GM23248 (cell line): ENCODE results near the gene WFDC1. TPM values are rescaled to one million over a fixed set of nuclear protein-coding genes. Genes with fewer than 3 reads are reported as not detected.

Experiments
- DNase-seq: peaks from one replicate; pipeline ENCODE4 v3.0.0-alpha.2; 2015
- H2AFZ ChIP-seq: fragments of 200-600 bp; sonication (generic); 2 replicates; pipeline ENCODE4 v1.6.1; 2016; ENCODE audit warnings: antibody characterized with exemption
- H3F3A ChIP-seq: fragments of 200-600 bp; sonication (generic); 2 replicates; pipeline ENCODE4 v1.6.1; 2016; ENCODE audit warnings: mild to moderate bottlenecking, antibody characterized with exemption, mixed run types; ENCODE audit not compliant: insufficient read depth
- H3K27ac ChIP-seq: fragments of 200-600 bp; sonication (generic); 2 replicates; pipeline ENCODE4 v1.5.1; 2016; ENCODE audit warnings: mild to moderate bottlenecking
- H3K27me3 ChIP-seq: fragments of 200-600 bp; sonication (generic); replicated peaks from 2 replicates; pipeline ENCODE4 v1.6.1; 2016; ENCODE audit warnings: mild to moderate bottlenecking; ENCODE audit not compliant: insufficient read depth
- H3K36me3 ChIP-seq: fragments of 200-600 bp; sonication (generic); 2 replicates; pipeline ENCODE4 v1.6.1; 2016; ENCODE audit warnings: low read depth, mild to moderate bottlenecking
- H3K4me1 ChIP-seq: fragments of 200-600 bp; sonication (generic); 2 replicates; pipeline ENCODE4 v1.6.1; 2016; ENCODE audit warnings: mild to moderate bottlenecking; ENCODE audit not compliant: insufficient read depth
- H3K4me2 ChIP-seq: fragments of 200-600 bp; sonication (generic); one replicate; pipeline ENCODE4 v1.6.1; 2016; ENCODE audit warnings: mild to moderate bottlenecking; ENCODE audit not compliant: unreplicated experiment
- H3K4me3 ChIP-seq: fragments of 200-600 bp; sonication (generic); 2 replicates; pipeline ENCODE4 v1.5.1; 2016; ENCODE audit warnings: mild to moderate bottlenecking
- H3K79me2 ChIP-seq: fragments of 200-600 bp; sonication (generic); 2 replicates; pipeline ENCODE4 v1.6.1; 2016; ENCODE audit warnings: mild to moderate bottlenecking; ENCODE audit not compliant: insufficient read depth
- H3K9ac ChIP-seq: fragments of 200-600 bp; sonication (generic); 2 replicates; pipeline ENCODE4 v1.6.1; 2016; ENCODE audit warnings: mild to moderate bottlenecking
- H3K9me2 ChIP-seq: fragments of 200-600 bp; sonication (generic); 2 replicates; pipeline ENCODE4 v1.6.1; 2016; ENCODE audit warnings: mixed run types, mild to moderate bottlenecking, moderate library complexity; ENCODE audit not compliant: insufficient read depth
- H3K9me3 ChIP-seq: fragments of 200-600 bp; sonication (generic); one replicate; pipeline ENCODE4 v1.6.1; 2017; ENCODE audit warnings: low read depth
- H4K20me1 ChIP-seq: fragments of 200-600 bp; sonication (generic); 2 replicates; pipeline ENCODE4 v1.6.0; 2016; ENCODE audit not compliant: insufficient read depth
- EZH2 ChIP-seq: fragments of 200-600 bp; sonication (generic); IDR thresholded peaks from 2 replicates; pipeline ENCODE4 v1.6.1; 2018; ENCODE audit warnings: antibody characterized with exemption, mild to moderate bottlenecking; ENCODE audit not compliant: insufficient read depth, poor library complexity, severe bottlenecking
- EZH2phosphoT487 ChIP-seq: fragments of 200-600 bp; sonication (generic); IDR thresholded peaks from 2 replicates; pipeline ENCODE4 v1.6.1; 2018; ENCODE audit warnings: antibody characterized with exemption, moderate library complexity, mild to moderate bottlenecking, low read depth; ENCODE audit not compliant: insufficient read depth
- WGBS, 2 experiments: methylation state at CpG; one replicate each; pipeline ENCODE4 v1.1.6; 2015 to 2017; ENCODE audit warnings: low lambda C conversion rate in 2 of 2, low coverage in 1 of 2; ENCODE audit errors: missing lambda C conversion rate in 2 of 2; 5-methylcytosine and 5-hydroxymethylcytosine counted together
- in situ Hi-C: fragments of 300-500 bp; cut with MboI; formaldehyde crosslinking; loops from 2 replicates; pipeline ENCODE4 v1.15.0; 2020
- polyA plus RNA-seq: library from polyadenylated mRNA; unstranded; fragments of >200 nt; fragmentation: Nextera tagmentation; extraction: Ambion mirVana; gene quantifications from 2 replicates; pipeline ENCODE4 v1.2.1, GENCODE V29; 2016
- total RNA-seq: library from RNA; depleted of rRNA; stranded (reverse); fragments of >200 nt; shearing (Covaris generic); gene quantifications from 2 replicates; pipeline ENCODE4 v1.2.3, GENCODE V29; 2014

Gene WFDC1
- total and polyA plus RNA-seq, 2 experiments from 2014 or later: 0.35 to 0.76 TPM

DNA sequence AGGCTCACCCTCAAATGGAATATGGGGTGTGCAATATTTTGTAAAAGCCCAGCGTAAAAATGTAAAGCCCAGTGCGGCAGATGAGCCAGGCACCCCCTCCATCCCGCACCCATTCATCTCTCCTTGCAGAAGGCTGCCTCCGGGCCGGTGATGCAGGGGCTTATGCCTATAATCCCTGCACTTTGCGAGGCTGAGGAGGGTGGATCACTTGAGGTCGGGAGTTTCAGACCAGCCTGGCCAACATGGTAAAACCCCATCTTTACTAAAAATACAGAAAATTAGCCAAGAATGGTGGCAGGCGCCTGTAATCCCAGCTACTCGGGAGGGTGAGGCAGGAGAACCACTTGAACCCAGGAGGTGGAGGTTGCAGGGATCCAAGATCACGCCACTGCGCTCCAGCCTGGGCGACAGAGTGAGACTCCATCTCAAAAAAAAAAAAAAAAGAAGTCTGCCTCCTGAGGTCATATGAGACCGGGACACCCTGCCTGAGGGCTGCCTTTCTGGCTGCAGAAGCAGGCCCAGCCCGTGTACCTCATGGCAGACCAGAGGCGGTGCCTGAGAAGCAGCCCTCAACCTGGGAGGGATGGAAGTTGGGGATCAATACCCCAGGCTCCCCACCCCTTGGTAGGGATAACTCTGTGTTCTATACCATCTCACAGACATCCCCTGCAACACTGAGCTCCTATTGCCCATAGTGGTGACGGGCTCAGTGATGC is 56.2 kb downstream of the WFDC1 start:
- Histone ChIP-seq H3F3A (no peaks in the 10 kb centered on the region), H3K4me3 (no peak overlapping the region), H3K4me1 (no peaks in the 10 kb centered on the region), H3K79me2 (no peaks in the 10 kb centered on the region), H3K27me3 (peaks cover 20% of the 10 kb centered on the region; the same call in 1 of the 2 replicates), H3K4me2 (no peak overlapping the region), H3K9me2 (no peaks in the 10 kb centered on the region), H2AFZ (no peak overlapping the region), H3K9me3 (no peaks in the 10 kb centered on the region), H3K27ac (no peak overlapping the region), H3K36me3 (no peaks in the 10 kb centered on the region), H4K20me1 (no peaks in the 10 kb centered on the region), H3K9ac (no peak overlapping the region)
- in situ Hi-C loops: no loop called here
- DNase-seq: no peak
- WGBS, 2 experiments: 56 to 63% methylated on average over 15 to 16 of the region's 16 CpGs
- TF ChIP-seq EZH2phosphoT487: no peak
- TF ChIP-seq EZH2: no peak

DNA sequence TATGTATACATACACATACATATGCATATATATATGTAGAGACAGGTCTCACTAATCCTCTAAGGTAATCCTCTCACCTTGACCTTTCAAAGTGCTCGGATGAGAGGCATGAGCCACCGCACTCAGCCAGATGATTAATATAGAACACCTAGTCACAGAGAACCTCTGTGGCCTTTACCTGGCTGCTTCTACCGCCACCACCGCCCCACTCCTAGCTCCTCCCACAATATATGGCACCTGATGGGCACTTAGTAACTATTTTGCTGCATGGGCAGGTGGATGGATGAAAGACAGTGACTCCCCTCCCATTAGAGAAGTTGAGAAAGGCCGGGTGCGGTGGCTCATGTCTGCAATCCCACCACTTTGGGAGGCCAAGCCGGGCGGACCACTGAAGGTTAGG is 57.0 kb downstream of the WFDC1 start:
- H4K20me1 ChIP-seq: no peaks in the 10 kb centered on the region
- no peak overlapping the region for H3K27ac ChIP-seq
- H2AFZ ChIP-seq: no peak overlapping the region
- no peaks in the 10 kb centered on the region for H3K9me2 ChIP-seq
- no peak overlapping the region for H3K4me2 ChIP-seq
- H3F3A ChIP-seq: no peaks in the 10 kb centered on the region
- H3K9me3 ChIP-seq: no peaks in the 10 kb centered on the region
- TF ChIP-seq EZH2 (no peak), EZH2phosphoT487 (no peak)
- WGBS, 2 experiments: 75 to 83% methylated on average over 8 of the region's 8 CpGs
- peaks cover 20% of the 10 kb centered on the region; the same call in 1 of the 2 replicates for H3K27me3 ChIP-seq
- H3K4me1 ChIP-seq: no peaks in the 10 kb centered on the region
- no peaks in the 10 kb centered on the region for H3K36me3 ChIP-seq
- in situ Hi-C loops: no loop called here
- no peak for DNase-seq
- no peak overlapping the region for H3K4me3 ChIP-seq
- H3K9ac ChIP-seq: no peak overlapping the region
- H3K79me2 ChIP-seq: no peaks in the 10 kb centered on the region

DNA sequence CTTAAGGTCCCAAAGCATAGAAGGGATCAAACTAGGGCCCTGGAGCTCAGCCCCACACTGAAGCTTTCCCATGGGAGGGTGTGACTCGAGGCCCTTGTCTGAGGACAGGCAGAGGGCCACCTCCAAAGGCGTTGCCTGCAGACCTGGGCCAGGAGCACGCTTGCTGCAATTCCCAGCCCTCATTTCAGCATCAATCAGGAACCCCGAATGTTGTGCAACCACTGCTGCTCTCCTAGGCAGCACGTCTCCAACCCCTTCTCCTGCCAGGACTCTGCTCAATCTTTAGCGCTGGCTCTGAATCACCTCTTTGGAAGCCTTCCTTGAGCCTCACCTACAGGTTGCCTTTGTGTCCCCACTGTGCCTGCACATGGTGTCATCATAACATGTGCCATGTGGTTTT is 59.6 kb downstream of the WFDC1 start:
- H3K9me3 ChIP-seq: no peaks in the 10 kb centered on the region
- no peak overlapping the region for H3K9ac ChIP-seq
- no peak for DNase-seq
- H4K20me1 ChIP-seq: no peaks in the 10 kb centered on the region
- H3K36me3 ChIP-seq: no peaks in the 10 kb centered on the region
- 40 to 49% methylated on average over 6 of the region's 6 CpGs for WGBS, 2 experiments
- H3K9me2 ChIP-seq: no peaks in the 10 kb centered on the region
- no peaks in the 10 kb centered on the region for H3K79me2 ChIP-seq
- in situ Hi-C loops: no loop called here
- no peak overlapping the region for H3K27ac ChIP-seq
- no peak overlapping the region for H3K4me3 ChIP-seq
- no peak overlapping the region for H2AFZ ChIP-seq
- H3K4me2 ChIP-seq: no peak overlapping the region
- H3K4me1 ChIP-seq: no peaks in the 10 kb centered on the region
- no peaks in the 10 kb centered on the region for H3F3A ChIP-seq
- peaks cover 11% of the 10 kb centered on the region; the same call in 1 of the 2 replicates for H3K27me3 ChIP-seq
- TF ChIP-seq EZH2phosphoT487 (no peak), EZH2 (no peak)

DNA sequence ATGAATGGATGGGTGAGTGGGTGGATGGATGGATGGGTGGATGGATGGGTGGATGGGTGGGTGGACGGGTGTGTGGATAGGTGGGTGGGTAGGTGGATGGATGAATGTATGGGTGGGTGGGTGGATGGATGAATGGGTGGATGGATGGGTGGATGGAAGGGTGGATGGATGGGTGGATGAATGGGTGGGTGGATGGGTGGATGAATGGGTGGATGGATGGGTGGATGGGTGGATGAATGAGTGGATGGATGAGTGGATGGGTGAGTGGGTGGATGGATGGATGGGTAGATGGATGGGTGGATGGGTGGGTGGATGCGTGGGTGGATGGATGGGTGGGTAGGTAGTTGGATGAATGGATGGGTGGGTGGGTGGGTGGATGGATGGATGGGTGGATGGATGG is 60.5 kb downstream of the WFDC1 start:
- no peak for DNase-seq
- Histone ChIP-seq H3K9me2 (no peaks in the 10 kb centered on the region), H3K27ac (no peak overlapping the region), H3K9ac (no peak overlapping the region), H3K4me2 (no peak overlapping the region), H3F3A (no peaks in the 10 kb centered on the region), H3K36me3 (no peaks in the 10 kb centered on the region), H3K9me3 (no peaks in the 10 kb centered on the region), H2AFZ (no peak overlapping the region), H3K79me2 (no peaks in the 10 kb centered on the region), H3K27me3 (peaks cover 4% of the 10 kb centered on the region), H4K20me1 (no peaks in the 10 kb centered on the region), H3K4me1 (no peaks in the 10 kb centered on the region), H3K4me3 (no peak overlapping the region)
- TF ChIP-seq EZH2: no peak
- TF ChIP-seq EZH2phosphoT487: no peak
- WGBS, 2 experiments: 61% methylated on average over 2 of the region's 2 CpGs; no CpG with 5 or more reads in 1 of the 2 experiments
- in situ Hi-C loops: no loop called here
